ENCODE data around the gene FAAP20.
"Not testable (repeated sequence)": the region's sequence is repeated elsewhere in the genome, so short reads cannot be mapped to it uniquely, and the experiment has no call there.

The FAAP20 gene

DNA sequence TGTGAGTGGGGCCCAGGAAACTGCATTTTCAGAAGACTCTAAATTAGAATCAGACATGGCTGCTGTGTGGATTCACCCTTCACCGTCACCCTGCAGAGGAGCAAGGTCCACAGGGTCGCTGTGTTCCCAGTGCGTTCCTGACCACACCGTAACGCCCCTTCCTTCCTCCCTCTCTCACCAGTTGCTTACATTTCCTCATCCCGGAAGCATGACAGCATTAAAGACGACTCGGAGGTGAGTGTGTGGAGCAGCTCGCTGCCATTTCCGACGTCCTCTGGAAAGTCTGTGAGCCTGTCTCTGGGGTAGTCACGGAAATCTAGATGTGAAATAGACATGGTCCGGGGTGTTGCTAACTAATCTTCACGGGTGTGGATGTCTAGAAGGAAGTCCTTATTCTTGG, 45.9 kb downstream of the FAAP20 start:
- Histone ChIP-seq H3K4me1 (no peaks in the 10 kb centered on the region), H3K27me3 (peaks cover 0 to 22% of the 10 kb centered on the region in 2 donors), H3K9me3 (no peaks in the 10 kb centered on the region), H3K27ac (no peak overlapping the region), H3K4me3 (no peak overlapping the region), H3K36me3 (peaks cover 0 to 13% (median 0%) of the 10 kb centered on the region in 3 donors)
- no peak for DNase-seq
- TF ChIP-seq, protein P1, sequence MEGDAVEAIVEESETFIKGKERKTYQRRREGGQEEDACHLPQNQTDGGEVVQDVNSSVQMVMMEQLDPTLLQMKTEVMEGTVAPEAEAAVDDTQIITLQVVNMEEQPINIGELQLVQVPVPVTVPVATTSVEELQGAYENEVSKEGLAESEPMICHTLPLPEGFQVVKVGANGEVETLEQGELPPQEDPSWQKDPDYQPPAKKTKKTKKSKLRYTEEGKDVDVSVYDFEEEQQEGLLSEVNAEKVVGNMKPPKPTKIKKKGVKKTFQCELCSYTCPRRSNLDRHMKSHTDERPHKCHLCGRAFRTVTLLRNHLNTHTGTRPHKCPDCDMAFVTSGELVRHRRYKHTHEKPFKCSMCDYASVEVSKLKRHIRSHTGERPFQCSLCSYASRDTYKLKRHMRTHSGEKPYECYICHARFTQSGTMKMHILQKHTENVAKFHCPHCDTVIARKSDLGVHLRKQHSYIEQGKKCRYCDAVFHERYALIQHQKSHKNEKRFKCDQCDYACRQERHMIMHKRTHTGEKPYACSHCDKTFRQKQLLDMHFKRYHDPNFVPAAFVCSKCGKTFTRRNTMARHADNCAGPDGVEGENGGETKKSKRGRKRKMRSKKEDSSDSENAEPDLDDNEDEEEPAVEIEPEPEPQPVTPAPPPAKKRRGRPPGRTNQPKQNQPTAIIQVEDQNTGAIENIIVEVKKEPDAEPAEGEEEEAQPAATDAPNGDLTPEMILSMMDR (IDR thresholded peaks at IDR 0.05): no peak
- intact Hi-C loops (cut with DNase I; ENCODE audit: low total_unique reads): no loop called here

- H3K4me3 ChIP-seq; DNase-seq; intact Hi-C loops (cut with DNase I; ENCODE audit: low total_unique reads); H3K9me3 ChIP-seq; H3K27ac ChIP-seq; H3K4me1 ChIP-seq: not testable (repeated sequence)
- peaks cover 0 to 13% (median 0%) of the 10 kb centered on the region in 3 donors for H3K36me3 ChIP-seq
- H3K27me3 ChIP-seq: peaks cover 0 to 23% of the 10 kb centered on the region in 2 donors
Measured at GRCh38 chr1:2147869-2148268, 46.7 kb downstream of the FAAP20 start.

GRCh38 chr1:2146836-2147517, 47.6 kb downstream of the FAAP20 start:
- DNase-seq: no peak
- TF ChIP-seq, protein P1 (IDR thresholded peaks at IDR 0.05): no peak
- Histone ChIP-seq H3K36me3 (peaks cover 0 to 13% (median 0%) of the 10 kb centered on the region in 3 donors), H3K4me3 (no peak overlapping the region), H3K27ac (no peak overlapping the region), H3K27me3 (peaks cover 0 to 28% of the 10 kb centered on the region in 2 donors), H3K9me3 (no peaks in the 10 kb centered on the region), H3K4me1 (no peaks in the 10 kb centered on the region)
- intact Hi-C loops (cut with DNase I; ENCODE audit: low total_unique reads): no loop called here

DNA sequence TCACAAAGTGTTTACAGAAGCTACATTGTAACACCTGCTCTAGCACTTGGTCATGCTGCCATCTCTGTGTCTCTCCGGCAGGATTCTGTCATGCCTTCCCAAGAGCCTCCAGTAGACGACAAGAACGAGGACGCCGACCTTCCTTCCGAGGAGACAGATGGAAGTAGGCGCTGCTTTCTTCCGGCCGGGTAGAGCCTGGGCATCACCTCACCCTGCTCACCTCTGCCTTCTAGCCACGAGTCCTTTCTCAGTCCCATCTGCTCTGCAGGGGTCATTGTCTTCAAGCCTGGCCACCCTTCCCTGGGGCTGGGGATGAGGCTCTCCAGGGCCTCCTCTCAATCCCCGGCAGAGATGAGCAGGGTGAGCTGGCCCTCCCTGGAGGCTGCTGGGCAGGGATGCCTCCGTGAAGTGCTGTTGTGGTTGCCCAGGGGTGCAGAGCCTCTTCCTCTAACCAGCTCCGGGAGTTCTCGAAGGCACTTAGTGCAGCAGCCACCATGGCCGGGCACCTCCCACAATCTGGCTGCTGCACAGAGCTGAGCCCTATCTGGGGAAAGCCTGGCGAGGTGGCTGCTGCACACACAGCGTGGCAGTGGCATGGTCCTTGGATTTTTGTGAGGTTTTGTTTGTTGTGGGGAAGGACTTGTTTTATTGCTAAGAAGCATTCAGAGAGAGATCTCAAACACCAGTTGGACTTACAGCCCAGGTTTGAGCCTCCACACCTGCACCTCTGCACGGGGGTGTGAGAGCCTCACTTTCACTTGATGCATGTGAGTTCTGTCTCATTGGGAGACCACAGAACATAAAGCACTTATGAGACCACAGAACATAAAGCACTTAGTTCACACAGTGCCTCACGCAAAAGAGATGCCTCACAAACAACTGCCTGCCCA, 48.4 kb downstream of the FAAP20 start:
- TF ChIP-seq, protein P1 (IDR thresholded peaks at IDR 0.05): no peak
- no peak for DNase-seq
- intact Hi-C loops (cut with DNase I; ENCODE audit: low total_unique reads): no loop called here
- Histone ChIP-seq H3K4me3 (no peak overlapping the region), H3K36me3 (peaks cover 0 to 13% (median 0%) of the 10 kb centered on the region in 3 donors), H3K27ac (no peak overlapping the region), H3K9me3 (no peaks in the 10 kb centered on the region), H3K4me1 (no peaks in the 10 kb centered on the region), H3K27me3 (peaks cover 0 to 30% of the 10 kb centered on the region in 2 donors)

GRCh38 chr1:2144501-2145090, 50.0 kb downstream of the FAAP20 start:
- Histone ChIP-seq H3K4me3 (no peak overlapping the region), H3K27ac (no peak overlapping the region), H3K36me3 (peaks cover 0 to 13% (median 0%) of the 10 kb centered on the region in 3 donors), H3K27me3 (peaks cover 0 to 27% of the 10 kb centered on the region in 2 donors), H3K9me3 (no peaks in the 10 kb centered on the region), H3K4me1 (no peaks in the 10 kb centered on the region)
- no peak for DNase-seq
- TF ChIP-seq, protein P1 (IDR thresholded peaks at IDR 0.05): no peak
- intact Hi-C loops (cut with DNase I; ENCODE audit: low total_unique reads): no loop called here
